ENCODE measurements around the gene DUS1L.

- TF ChIP-seq CTCF (conservative IDR thresholded peaks at IDR 0.05; ENCODE audit: low read length): no peak
- TF ChIP-seq EZH2phosphoT487 (IDR thresholded peaks at IDR 0.05; ENCODE audit: borderline replicate concordance): no peak
Measured at GRCh38 chr17:82024859-82025258, 40.7 kb downstream of the DUS1L start.
